ENCODE measurements around the gene IQSEC1. TPM values are rescaled to one million over a fixed set of nuclear protein-coding genes. Genes with fewer than 3 reads are reported as not detected.

Gene IQSEC1
- total and polyA plus RNA-seq, 2 experiments from 2014 or later: 8.0 to 51.9 TPM

DNA sequence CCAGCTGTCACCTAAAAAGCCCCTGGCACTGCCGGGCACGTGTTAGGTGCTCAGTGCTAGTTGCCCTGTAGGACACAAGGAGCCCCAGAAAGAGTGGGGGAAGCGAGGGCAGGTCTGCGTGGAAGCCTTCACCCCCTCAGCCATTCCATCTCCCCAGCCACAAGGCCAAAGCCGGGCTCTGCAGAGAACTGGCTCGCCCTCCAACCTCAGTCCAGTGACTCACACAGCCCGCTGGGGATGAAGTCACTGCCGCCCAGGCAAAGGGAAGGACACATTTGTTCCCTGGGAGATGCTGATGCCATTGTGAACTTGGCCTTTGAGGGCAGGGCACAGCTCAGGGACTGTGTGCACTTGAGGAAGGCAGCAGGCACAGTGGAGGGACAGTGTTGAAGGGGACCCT lies 48.1 kb downstream of the IQSEC1 start:
- Histone ChIP-seq H3K79me2 (replicated peaks; ENCODE audit: insufficient read depth) (no peaks in the 10 kb centered on the region), H3K36me3 (ENCODE audit: insufficient read depth) (no peaks in the 10 kb centered on the region), H4K20me1 (replicated peaks; ENCODE audit: insufficient read depth) (no peaks in the 10 kb centered on the region), H3K4me2 (no peak overlapping the region), H3K9me2 (ENCODE audit: insufficient read depth) (0 out of 2 replicates have a peak, but pooled peaks cover 4% of the 10 kb centered on the region), H3K4me3 (no peak overlapping the region), H3K4me1 (ENCODE audit: insufficient read depth) (no peaks in the 10 kb centered on the region; the same call in 1 of the 2 replicates), H3K27me3 (ENCODE audit: insufficient read depth) (no peaks in the 10 kb centered on the region), H3K27ac (ENCODE audit: low read depth) (no peak overlapping the region), H2AFZ (no peak overlapping the region), H3F3A (replicated peaks; ENCODE audit: low read depth) (no peaks in the 10 kb centered on the region)
- Mint-ChIP-seq H3K27me3 (ENCODE audit: insufficient read depth, low read depth, poor library complexity) (peaks cover 17% of the 10 kb centered on the region), H3K27ac (no peak overlapping the region), H3K4me3 (no peak overlapping the region), H3K9me3 (no peaks in the 10 kb centered on the region; the same call in 2 of the 3 replicates), H3K36me3 (ENCODE audit: low read depth) (no peaks in the 10 kb centered on the region; the same call in 2 of the 3 replicates), H3K4me1 (peaks cover 16% of the 10 kb centered on the region)
- no peak for ATAC-seq
- DNase-seq (ENCODE audit: low spot score): no peak
- no peak for TF ChIP-seq EZH2 (IDR thresholded peaks at IDR 0.05; ENCODE audit: low read depth, unreplicated experiment)
- TF ChIP-seq NANOG (IDR thresholded peaks at IDR 0.05; ENCODE audit: borderline replicate concordance): no peak

DNA sequence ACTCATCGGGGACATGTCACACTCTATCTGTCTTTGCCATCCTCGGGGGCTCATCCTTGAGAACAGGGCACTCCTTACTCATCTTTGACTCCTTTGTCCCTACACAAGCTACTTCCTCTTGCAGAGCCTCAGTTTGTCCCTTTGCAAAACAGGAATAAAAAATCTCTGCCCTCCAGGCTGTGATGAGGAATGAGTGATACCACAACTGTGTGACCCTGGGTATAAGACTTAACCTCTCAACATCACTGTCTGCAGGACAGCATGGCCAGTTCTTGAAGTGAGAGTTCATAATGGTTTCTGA lies 48.5 kb downstream of the IQSEC1 start:
- H3K27ac Mint-ChIP-seq: no peak overlapping the region

More for the DNA sequence above, 48.5 kb downstream of the IQSEC1 start:
- H3F3A ChIP-seq (replicated peaks; ENCODE audit: low read depth): no peaks in the 10 kb centered on the region
- 0 out of 2 replicates have a peak, but pooled peaks cover 4% of the 10 kb centered on the region for H3K9me2 ChIP-seq (ENCODE audit: insufficient read depth)
- TF ChIP-seq, protein P1, sequence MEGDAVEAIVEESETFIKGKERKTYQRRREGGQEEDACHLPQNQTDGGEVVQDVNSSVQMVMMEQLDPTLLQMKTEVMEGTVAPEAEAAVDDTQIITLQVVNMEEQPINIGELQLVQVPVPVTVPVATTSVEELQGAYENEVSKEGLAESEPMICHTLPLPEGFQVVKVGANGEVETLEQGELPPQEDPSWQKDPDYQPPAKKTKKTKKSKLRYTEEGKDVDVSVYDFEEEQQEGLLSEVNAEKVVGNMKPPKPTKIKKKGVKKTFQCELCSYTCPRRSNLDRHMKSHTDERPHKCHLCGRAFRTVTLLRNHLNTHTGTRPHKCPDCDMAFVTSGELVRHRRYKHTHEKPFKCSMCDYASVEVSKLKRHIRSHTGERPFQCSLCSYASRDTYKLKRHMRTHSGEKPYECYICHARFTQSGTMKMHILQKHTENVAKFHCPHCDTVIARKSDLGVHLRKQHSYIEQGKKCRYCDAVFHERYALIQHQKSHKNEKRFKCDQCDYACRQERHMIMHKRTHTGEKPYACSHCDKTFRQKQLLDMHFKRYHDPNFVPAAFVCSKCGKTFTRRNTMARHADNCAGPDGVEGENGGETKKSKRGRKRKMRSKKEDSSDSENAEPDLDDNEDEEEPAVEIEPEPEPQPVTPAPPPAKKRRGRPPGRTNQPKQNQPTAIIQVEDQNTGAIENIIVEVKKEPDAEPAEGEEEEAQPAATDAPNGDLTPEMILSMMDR (conservative IDR thresholded peaks at IDR 0.05; ENCODE audit: low read depth in 2 of 2): no peak
- TF ChIP-seq, protein P2, sequence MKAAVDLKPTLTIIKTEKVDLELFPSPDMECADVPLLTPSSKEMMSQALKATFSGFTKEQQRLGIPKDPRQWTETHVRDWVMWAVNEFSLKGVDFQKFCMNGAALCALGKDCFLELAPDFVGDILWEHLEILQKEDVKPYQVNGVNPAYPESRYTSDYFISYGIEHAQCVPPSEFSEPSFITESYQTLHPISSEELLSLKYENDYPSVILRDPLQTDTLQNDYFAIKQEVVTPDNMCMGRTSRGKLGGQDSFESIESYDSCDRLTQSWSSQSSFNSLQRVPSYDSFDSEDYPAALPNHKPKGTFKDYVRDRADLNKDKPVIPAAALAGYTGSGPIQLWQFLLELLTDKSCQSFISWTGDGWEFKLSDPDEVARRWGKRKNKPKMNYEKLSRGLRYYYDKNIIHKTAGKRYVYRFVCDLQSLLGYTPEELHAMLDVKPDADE (IDR thresholded peaks at IDR 0.05): no peak
- TF ChIP-seq, protein P3, sequence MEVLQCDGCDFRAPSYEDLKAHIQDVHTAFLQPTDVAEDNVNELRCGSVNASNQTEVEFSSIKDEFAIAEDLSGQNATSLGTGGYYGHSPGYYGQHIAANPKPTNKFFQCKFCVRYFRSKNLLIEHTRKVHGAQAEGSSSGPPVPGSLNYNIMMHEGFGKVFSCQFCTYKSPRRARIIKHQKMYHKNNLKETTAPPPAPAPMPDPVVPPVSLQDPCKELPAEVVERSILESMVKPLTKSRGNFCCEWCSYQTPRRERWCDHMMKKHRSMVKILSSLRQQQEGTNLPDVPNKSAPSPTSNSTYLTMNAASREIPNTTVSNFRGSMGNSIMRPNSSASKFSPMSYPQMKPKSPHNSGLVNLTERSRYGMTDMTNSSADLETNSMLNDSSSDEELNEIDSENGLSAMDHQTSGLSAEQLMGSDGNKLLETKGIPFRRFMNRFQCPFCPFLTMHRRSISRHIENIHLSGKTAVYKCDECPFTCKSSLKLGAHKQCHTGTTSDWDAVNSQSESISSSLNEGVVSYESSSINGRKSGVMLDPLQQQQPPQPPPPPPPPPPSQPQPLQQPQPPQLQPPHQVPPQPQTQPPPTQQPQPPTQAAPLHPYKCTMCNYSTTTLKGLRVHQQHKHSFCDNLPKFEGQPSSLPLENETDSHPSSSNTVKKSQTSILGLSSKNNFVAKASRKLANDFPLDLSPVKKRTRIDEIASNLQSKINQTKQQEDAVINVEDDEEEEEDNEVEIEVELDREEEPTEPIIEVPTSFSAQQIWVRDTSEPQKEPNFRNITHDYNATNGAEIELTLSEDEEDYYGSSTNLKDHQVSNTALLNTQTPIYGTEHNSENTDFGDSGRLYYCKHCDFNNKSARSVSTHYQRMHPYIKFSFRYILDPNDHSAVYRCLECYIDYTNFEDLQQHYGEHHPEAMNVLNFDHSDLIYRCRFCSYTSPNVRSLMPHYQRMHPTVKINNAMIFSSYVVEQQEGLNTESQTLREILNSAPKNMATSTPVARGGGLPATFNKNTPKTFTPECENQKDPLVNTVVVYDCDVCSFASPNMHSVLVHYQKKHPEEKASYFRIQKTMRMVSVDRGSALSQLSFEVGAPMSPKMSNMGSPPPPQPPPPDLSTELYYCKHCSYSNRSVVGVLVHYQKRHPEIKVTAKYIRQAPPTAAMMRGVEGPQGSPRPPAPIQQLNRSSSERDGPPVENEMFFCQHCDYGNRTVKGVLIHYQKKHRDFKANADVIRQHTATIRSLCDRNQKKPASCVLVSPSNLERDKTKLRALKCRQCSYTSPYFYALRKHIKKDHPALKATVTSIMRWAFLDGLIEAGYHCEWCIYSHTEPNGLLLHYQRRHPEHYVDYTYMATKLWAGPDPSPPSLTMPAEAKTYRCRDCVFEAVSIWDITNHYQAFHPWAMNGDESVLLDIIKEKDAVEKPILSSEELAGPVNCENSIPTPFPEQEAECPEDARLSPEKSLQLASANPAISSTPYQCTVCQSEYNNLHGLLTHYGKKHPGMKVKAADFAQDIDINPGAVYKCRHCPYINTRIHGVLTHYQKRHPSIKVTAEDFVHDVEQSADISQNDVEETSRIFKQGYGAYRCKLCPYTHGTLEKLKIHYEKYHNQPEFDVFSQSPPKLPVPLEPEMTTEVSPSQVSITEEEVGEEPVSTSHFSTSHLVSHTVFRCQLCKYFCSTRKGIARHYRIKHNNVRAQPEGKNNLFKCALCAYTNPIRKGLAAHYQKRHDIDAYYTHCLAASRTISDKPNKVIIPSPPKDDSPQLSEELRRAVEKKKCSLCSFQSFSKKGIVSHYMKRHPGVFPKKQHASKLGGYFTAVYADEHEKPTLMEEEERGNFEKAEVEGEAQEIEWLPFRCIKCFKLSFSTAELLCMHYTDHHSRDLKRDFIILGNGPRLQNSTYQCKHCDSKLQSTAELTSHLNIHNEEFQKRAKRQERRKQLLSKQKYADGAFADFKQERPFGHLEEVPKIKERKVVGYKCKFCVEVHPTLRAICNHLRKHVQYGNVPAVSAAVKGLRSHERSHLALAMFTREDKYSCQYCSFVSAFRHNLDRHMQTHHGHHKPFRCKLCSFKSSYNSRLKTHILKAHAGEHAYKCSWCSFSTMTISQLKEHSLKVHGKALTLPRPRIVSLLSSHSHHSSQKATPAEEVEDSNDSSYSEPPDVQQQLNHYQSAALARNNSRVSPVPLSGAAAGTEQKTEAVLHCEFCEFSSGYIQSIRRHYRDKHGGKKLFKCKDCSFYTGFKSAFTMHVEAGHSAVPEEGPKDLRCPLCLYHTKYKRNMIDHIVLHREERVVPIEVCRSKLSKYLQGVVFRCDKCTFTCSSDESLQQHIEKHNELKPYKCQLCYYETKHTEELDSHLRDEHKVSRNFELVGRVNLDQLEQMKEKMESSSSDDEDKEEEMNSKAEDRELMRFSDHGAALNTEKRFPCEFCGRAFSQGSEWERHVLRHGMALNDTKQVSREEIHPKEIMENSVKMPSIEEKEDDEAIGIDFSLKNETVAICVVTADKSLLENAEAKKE (CRISPR knock-in tag; IDR thresholded peaks at IDR 0.05): no peak
- TF ChIP-seq STAT1 (IDR thresholded peaks at IDR 0.05; ENCODE audit: unreplicated experiment): no peak
- H3K36me3 ChIP-seq (ENCODE audit: insufficient read depth): no peaks in the 10 kb centered on the region
- peaks cover 16% of the 10 kb centered on the region for H3K4me1 Mint-ChIP-seq
- DNase-seq (ENCODE audit: low spot score) (no peak), ATAC-seq (no peak)
- peaks cover 17% of the 10 kb centered on the region for H3K27me3 Mint-ChIP-seq (ENCODE audit: insufficient read depth, low read depth, poor library complexity)
- H2AFZ ChIP-seq: no peak overlapping the region
- H3K79me2 ChIP-seq (replicated peaks; ENCODE audit: insufficient read depth): no peaks in the 10 kb centered on the region
- no peak overlapping the region for H3K27ac ChIP-seq (ENCODE audit: low read depth)
- no peak overlapping the region for H3K4me3 ChIP-seq
- no peaks in the 10 kb centered on the region for H4K20me1 ChIP-seq (replicated peaks; ENCODE audit: insufficient read depth)
- no peak overlapping the region for H3K4me2 ChIP-seq
- no peaks in the 10 kb centered on the region; the same call in 2 of the 3 replicates for H3K9me3 Mint-ChIP-seq
- no peaks in the 10 kb centered on the region; the same call in 1 of the 2 replicates for H3K4me1 ChIP-seq (ENCODE audit: insufficient read depth)
- H3K4me3 Mint-ChIP-seq: no peak overlapping the region
- no peaks in the 10 kb centered on the region; the same call in 2 of the 3 replicates for H3K36me3 Mint-ChIP-seq (ENCODE audit: low read depth)
- no peaks in the 10 kb centered on the region for H3K27me3 ChIP-seq (ENCODE audit: insufficient read depth)
